ENCODE results near the gene ANKS1A.

GRCh38 chr6:35128496-35128895, 239.4 kb downstream of the ANKS1A start:
- TF ChIP-seq CTCF (conservative IDR thresholded peaks at IDR 0.05; ENCODE audit: low read depth, low read length) (no peak), EZH2 (IDR thresholded peaks at IDR 0.05; ENCODE audit: borderline replicate concordance, low read depth, low read length, poor library complexity, severe bottlenecking) (no peak)
